Esophagus muscularis mucosa (tissue), 3 donors: ENCODE data around the gene ATRN.

Source experiments
- POLR2A ChIP-seq: fragments of 450-650 bp; IDR thresholded peaks from one replicate; pipeline ENCODE4 v1.6.1; 2017; ENCODE audit warnings: antibody characterized with exemption, moderate library complexity, mild to moderate bottlenecking, low read depth
- TF ChIP-seq, protein P1 (sequence below), 3 experiments: fragments of 200-600 bp in 2 of 3; fragments of 450-650 bp in 1 of 3; sonication (generic) in 2 of 3; IDR thresholded peaks; one replicate each; pipeline ENCODE4 v1.5.1; 2017 to 2019; ENCODE audit warnings: antibody characterized with exemption in 3 of 3, mild to moderate bottlenecking in 2 of 3, moderate library complexity in 1 of 3

DNA sequence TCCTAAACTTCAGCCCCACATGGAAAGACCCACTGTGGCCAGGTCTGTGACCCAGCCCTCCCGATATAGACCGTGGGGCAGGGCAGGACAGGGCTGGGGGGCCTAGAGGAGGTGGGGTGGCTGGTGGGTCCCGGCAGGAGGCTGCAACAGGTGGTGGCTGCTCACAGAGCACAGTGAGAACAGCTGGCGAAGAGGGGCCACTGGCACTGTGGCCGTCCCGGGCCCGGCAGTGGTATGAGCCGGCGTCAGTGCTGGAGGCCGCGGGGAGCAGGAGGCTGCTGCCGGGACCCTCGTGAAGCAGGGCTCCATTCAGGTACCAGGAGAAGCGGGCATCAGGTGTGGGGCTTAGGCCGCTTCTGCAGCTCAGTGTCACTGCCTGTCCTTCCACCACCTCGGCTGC, 228.2 kb downstream of the ATRN start:
- TF ChIP-seq, protein P1, sequence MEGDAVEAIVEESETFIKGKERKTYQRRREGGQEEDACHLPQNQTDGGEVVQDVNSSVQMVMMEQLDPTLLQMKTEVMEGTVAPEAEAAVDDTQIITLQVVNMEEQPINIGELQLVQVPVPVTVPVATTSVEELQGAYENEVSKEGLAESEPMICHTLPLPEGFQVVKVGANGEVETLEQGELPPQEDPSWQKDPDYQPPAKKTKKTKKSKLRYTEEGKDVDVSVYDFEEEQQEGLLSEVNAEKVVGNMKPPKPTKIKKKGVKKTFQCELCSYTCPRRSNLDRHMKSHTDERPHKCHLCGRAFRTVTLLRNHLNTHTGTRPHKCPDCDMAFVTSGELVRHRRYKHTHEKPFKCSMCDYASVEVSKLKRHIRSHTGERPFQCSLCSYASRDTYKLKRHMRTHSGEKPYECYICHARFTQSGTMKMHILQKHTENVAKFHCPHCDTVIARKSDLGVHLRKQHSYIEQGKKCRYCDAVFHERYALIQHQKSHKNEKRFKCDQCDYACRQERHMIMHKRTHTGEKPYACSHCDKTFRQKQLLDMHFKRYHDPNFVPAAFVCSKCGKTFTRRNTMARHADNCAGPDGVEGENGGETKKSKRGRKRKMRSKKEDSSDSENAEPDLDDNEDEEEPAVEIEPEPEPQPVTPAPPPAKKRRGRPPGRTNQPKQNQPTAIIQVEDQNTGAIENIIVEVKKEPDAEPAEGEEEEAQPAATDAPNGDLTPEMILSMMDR (IDR thresholded peaks at IDR 0.05): no peak
- TF ChIP-seq POLR2A: no peak
